NB4 (cell line): ENCODE results near the gene CHST9.

ENCODE experiments used
- MYC ChIP-seq: IDR thresholded peaks from 2 replicates; pipeline ENCODE4 v1.6.1; 2011; ENCODE audit warnings: low read depth, low read length
- POLR2A ChIP-seq: IDR thresholded peaks from 2 replicates; pipeline ENCODE4 v1.6.1; 2011; ENCODE audit warnings: mild to moderate bottlenecking; ENCODE audit not compliant: insufficient read length; ENCODE audit errors: extremely low read depth
- TF ChIP-seq, protein P1 (sequence below): IDR thresholded peaks from one replicate; pipeline ENCODE4 v1.5.1; 2012; ENCODE audit warnings: low read depth, low read length

DNA sequence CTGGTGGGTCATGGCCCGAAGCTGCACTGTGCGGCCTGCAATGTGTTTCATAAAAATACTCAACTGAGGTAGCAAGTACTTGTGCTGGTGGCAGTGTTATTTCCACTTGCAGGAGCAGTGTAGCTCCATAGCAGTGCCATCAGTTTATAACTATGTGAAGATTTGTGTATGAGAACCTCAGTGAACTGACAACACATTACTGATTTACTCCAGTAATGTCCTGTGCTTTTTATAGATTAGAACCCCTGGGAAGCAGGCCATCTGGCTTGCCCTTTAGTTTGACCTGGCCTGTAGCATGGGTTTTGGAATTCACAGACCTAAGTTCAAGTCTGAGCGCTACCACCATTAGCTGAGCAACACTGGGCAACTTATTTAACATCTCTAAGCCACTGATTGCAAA is 219.9 kb downstream of the CHST9 start:
- no peak for TF ChIP-seq POLR2A
- TF ChIP-seq, protein P1, sequence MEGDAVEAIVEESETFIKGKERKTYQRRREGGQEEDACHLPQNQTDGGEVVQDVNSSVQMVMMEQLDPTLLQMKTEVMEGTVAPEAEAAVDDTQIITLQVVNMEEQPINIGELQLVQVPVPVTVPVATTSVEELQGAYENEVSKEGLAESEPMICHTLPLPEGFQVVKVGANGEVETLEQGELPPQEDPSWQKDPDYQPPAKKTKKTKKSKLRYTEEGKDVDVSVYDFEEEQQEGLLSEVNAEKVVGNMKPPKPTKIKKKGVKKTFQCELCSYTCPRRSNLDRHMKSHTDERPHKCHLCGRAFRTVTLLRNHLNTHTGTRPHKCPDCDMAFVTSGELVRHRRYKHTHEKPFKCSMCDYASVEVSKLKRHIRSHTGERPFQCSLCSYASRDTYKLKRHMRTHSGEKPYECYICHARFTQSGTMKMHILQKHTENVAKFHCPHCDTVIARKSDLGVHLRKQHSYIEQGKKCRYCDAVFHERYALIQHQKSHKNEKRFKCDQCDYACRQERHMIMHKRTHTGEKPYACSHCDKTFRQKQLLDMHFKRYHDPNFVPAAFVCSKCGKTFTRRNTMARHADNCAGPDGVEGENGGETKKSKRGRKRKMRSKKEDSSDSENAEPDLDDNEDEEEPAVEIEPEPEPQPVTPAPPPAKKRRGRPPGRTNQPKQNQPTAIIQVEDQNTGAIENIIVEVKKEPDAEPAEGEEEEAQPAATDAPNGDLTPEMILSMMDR = no peak
- TF ChIP-seq MYC = no peak
